GM19463 (cell line): Measurements from ENCODE around the gene CTNNBL1.
"Not testable (repeated sequence)": the region's sequence is repeated elsewhere in the genome, so short reads cannot be mapped to it uniquely, and the experiment has no call there.

Source experiments
- ATAC-seq: cut with Tn5 transposase; IDR thresholded peaks from one replicate; pipeline ENCODE4 v1.9.1; 2021; ENCODE audit warnings: mild to moderate bottlenecking, moderate library complexity; ENCODE audit not compliant: unreplicated experiment

CTNNBL1 gene

GRCh38 chr20:37848706-37849105 lies 154.9 kb downstream of the CTNNBL1 start:
- ATAC-seq, result no peak

DNA sequence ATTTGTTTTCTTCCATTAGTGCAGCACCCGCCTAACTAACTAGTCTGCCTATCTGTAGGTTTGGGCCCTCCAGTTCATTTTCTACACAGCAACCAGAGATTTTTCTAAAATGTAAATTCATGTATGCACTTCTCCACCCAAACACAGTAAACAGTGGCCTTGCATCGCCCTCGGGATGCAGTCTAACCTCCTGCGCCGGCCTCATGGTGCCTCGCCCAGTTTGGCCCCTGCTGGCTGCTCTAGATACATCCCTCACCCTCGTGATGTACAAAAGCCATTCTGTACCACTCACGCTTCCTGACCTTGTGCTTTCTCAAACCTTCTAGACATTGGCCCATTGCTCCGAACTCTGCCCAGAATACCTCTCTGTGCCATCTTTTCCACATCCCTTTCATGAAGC lies 155.3 kb downstream of the CTNNBL1 start:
- no peak for ATAC-seq

DNA sequence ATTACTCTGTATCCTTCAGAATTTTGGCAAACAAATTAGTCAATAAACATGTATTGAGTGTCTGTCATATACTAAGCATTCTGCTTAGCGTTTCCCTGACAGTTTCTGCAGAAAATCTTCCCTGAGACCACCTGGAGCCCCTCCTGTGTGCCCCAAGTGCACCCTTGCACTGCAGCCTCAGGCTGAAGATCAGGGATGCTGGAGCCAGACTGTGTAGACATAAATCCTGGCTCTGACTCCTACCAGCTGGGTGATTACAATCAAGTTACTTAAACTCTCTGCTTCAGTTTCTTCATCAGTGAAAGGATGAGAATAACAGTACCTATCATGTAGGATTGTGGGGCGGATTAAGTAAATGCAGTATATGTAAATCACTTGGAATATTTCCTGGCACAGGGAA lies 155.7 kb downstream of the CTNNBL1 start:
- no peak for ATAC-seq

- ATAC-seq, result no peak
Observed at GRCh38 chr20:37850036-37850592, 156.3 kb downstream of the CTNNBL1 start.

DNA sequence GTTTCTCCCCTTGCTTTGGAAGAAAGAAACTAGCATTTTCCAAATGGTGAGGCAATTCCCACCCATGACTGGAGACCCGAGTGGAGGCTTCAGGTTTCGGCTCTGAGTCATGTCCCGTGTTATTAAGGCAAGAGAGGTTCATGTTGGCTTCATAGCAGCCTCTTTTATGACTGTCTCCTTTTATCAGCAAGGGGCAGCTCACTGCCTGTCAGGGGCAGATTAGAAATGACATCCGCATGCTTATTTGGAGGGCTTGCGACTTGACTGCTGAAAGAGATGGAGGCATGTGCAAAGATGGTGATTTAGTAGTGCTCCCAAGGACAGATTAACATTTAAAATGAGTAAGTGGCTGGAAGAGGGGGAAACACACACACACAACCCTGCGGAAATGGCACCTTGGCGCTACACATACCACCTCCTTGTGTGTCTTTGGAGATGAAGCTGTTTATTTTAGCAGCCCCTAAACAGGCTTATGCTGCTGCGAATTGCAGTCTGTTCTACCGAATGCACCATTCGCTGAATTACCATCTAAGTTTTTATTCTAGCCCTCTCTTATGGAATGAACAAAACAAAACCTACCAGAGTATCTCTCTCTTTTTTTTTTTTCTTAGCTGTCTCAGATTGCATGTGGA lies 157.0 kb downstream of the CTNNBL1 start:
- ATAC-seq, result no peak

DNA sequence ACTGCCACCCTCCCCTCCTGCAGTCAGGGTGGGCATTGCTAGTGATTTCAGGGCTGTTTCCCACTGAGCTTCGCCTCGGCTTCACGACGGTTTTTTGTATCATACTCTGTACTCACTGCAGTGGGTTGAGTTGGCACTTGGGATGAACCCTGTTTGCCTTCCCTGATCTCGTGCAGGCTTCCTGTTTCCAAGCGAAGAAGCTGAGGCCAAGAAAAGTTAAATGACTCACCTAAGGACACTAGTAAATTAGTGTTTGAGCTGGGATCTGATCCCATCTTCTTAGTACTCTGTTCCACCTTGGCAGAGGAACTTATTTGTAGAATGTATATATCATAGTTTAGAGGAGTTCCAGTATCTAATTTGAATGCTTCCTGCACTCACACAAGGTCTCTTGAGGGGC lies 158.8 kb downstream of the CTNNBL1 start:
- no peak for ATAC-seq

DNA sequence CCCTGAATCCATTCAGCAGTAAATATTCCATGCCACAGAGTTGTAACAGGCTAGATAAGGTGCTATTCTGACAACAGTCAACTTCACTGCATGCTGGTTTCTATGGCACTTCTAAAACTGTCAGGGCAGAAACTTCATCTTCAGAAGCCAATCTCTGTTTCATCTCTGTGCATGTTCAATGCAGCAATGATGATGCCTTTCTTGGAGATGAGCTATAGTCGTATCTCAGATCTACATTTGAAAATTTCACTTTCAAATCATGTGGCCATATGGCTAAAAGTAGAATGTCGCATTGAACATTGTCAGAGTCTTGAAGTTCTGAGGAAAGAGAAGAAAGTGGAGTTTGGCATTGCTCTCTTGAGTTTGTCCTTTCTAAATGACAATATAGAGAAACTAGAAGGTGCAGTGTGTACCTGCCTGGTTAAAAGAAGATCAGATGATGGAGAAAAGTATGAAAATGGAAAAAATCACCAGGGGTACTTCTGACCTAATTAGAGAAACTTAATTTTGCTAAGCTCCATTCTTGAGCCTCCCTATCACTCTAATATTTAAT lies 160.1 kb downstream of the CTNNBL1 start:
- ATAC-seq, result no peak

- ATAC-seq, result not testable (repeated sequence)
Observed at GRCh38 chr20:37856034-37856433, 162.2 kb downstream of the CTNNBL1 start.

- ATAC-seq, result no peak
Observed at GRCh38 chr20:37856932-37857660, 163.3 kb downstream of the CTNNBL1 start.

- no peak for ATAC-seq
Observed at GRCh38 chr20:37859406-37860171, 165.8 kb downstream of the CTNNBL1 start.

- no peak for ATAC-seq
Observed at GRCh38 chr20:37863289-37863688, 169.5 kb downstream of the CTNNBL1 start.

- no peak for ATAC-seq
Observed at GRCh38 chr20:37864298-37864697, 170.5 kb downstream of the CTNNBL1 start.

- no peak for ATAC-seq
Observed at GRCh38 chr20:37866051-37866450, 172.2 kb downstream of the CTNNBL1 start.

- no peak for ATAC-seq
Observed at GRCh38 chr20:37867289-37868195, 173.7 kb downstream of the CTNNBL1 start.

DNA sequence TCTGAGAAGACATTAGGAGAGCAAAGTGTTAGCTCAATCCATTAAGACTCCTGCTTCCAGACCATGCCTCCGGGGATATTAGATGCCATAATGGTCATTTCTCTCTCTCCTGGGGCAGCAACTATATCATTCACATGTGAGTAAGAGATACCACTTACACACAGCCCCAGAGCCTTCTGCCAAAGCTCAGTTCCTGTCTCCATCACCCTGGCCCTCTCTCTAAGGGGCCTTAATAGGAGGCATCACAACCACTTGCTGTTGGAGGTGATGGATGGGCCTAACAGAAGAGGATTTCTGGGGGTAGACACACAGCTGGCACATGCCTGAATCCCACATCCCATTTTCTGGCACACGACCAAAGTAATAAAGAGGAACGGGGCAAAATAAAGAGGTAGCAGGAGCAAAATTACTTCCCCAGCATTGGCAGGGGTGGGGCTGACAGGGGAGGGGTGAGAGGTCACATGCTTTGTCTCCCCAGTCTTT lies 175.1 kb downstream of the CTNNBL1 start:
- no peak for ATAC-seq

GRCh38 chr20:37869334-37869861 lies 175.6 kb downstream of the CTNNBL1 start:
- ATAC-seq, result no peak

- no peak for ATAC-seq
Observed at GRCh38 chr20:37870294-37870693, 176.5 kb downstream of the CTNNBL1 start.

GRCh38 chr20:37871751-37872150 lies 177.9 kb downstream of the CTNNBL1 start:
- no peak for ATAC-seq

DNA sequence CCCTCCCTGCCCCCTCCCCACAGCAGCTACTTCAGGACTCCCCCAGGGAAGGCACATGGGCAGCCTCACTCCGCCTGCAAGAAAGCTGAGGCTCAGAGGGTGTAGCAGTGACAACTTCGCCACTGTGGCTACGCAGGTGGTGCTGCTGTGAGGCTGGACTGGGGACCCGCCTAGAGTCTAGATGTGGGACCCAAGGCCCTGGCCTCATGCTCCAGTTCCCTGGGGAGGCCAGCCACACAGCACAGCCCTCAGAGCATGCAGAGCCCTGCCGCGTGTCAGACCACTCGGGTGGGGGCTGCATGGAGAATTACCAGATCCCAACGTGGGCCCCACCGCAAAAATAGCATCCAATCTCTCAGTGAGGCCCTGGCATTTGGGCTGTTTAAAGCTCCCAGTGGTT lies 178.3 kb downstream of the CTNNBL1 start:
- no peak for ATAC-seq

GRCh38 chr20:37873884-37874283 lies 180.1 kb downstream of the CTNNBL1 start:
- no peak for ATAC-seq
